ENCODE measurements around the gene TMCO5A. TPM values are rescaled to one million over a fixed set of nuclear protein-coding genes. Genes with fewer than 3 reads are reported as not detected.

The TMCO5A gene
- total RNA-seq, 1 donor from 2014 or later, result not detected

DNA sequence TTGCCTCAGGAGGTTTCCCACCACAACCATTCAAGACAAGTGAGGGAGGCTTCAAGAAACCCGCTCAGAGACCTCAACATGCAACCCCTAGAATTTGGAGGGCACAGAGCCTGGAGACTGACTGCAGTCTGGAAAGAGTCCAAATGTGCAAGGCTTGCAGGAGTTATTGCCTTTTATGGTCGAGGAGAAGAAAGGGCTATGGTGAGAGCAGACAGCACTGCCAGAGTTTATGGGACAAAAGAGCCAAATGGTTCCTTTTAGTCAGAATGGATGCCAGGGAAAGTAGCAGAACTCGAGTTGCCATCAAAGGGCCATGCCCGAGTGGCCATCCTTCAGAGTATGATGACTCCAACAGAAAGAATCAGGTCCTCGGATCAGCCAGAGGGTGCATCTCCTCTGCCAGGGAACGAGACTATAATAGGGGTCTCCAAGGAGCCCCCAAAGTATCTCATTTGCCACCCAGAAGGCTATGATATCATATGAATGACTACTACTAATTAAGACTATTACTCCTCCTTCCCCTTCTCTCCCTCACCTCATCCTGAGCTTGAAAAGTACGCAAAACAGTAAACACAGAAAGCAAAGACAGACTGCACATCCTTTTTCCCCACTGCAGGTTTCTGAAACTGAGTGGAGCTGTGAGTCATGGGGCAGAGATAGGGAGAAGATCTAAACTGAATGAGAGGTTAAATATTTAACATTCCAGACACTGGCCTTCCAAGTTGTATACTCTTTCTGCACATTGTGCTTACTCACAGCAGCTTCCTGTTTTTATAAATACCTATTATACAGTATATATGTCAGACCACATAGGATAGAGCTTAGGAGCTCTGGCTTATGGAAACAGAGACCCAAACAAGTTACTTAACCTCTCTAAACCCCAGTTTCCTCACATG is 33.9 kb upstream of the TMCO5A start:
- Histone ChIP-seq H3K4me3 (no peak overlapping the region), H3K9me3 (no peaks in the 10 kb centered on the region), H3K27ac (no peak overlapping the region), H3K36me3 (no peaks in the 10 kb centered on the region), H3K4me1 (no peaks in the 10 kb centered on the region), H3K27me3 (no peaks in the 10 kb centered on the region)
- DNase-seq (ENCODE audit: low spot score in 2 of 2), result no peak
- intact Hi-C loops (cut with DNase I), result no loop called here
- TF ChIP-seq, protein P1, sequence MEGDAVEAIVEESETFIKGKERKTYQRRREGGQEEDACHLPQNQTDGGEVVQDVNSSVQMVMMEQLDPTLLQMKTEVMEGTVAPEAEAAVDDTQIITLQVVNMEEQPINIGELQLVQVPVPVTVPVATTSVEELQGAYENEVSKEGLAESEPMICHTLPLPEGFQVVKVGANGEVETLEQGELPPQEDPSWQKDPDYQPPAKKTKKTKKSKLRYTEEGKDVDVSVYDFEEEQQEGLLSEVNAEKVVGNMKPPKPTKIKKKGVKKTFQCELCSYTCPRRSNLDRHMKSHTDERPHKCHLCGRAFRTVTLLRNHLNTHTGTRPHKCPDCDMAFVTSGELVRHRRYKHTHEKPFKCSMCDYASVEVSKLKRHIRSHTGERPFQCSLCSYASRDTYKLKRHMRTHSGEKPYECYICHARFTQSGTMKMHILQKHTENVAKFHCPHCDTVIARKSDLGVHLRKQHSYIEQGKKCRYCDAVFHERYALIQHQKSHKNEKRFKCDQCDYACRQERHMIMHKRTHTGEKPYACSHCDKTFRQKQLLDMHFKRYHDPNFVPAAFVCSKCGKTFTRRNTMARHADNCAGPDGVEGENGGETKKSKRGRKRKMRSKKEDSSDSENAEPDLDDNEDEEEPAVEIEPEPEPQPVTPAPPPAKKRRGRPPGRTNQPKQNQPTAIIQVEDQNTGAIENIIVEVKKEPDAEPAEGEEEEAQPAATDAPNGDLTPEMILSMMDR (IDR thresholded peaks at IDR 0.05), result no peak

DNA sequence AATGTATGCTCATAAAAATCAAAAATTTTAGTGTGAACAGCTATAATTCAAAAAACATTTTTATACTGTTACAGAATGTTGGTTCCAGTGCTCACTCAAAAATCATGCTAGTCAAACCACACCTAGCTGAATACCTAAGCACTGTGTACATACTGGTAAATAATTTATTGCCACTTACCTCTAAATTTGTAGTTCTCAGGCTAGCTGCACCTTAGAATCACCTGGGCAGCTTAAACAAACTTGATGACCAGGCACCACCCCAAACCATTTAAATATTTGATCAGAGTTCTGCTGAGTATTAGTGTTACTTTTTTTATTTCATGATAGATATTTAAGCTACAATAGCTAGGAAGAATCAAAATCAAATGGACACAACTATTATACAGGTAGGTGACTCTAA is 32.3 kb upstream of the TMCO5A start:
- no peaks in the 10 kb centered on the region for H3K36me3 ChIP-seq
- no peak for DNase-seq (ENCODE audit: low spot score in 2 of 2)
- TF ChIP-seq, protein P1 (IDR thresholded peaks at IDR 0.05), result no peak
- no peaks in the 10 kb centered on the region for H3K9me3 ChIP-seq
- no peaks in the 10 kb centered on the region for H3K4me1 ChIP-seq
- H3K4me3 ChIP-seq, result no peak overlapping the region
- H3K27me3 ChIP-seq, result no peaks in the 10 kb centered on the region
- H3K27ac ChIP-seq, result no peak overlapping the region
- intact Hi-C loops (cut with DNase I), result no loop called here

DNA sequence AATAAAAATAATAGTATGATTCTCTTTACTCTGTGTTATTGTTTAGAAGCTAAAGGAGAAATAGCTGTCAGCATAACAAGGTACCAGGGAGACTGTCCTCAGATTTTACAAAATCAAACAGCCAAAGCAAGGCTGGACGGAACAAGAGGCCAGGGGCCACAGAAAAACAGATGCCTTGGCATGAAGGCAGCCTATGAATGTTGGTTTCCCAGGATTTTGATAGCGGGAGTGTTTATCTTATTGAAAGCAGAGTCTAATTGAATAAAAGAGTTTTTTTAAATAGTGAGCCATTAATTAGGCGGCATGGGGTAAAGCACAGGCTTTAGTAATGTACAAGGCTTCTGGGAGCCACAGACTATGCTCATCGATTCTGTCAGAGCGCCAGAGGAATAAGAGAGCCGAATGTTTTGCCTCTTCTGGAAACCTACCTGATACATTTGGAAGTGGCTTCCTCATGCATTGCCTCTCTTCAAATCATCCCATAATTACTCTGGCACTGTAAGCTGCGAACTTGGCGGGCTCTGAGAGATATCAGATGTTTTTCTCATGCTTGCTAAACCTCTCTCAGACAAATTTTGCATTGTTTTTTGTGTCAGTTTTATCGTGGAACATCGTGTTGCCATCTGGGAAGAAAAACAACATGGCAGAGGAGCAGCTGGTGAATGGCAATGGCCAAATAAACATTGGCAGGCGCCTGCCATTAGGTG is 30.4 kb upstream of the TMCO5A start:
- Histone ChIP-seq H3K36me3 (no peaks in the 10 kb centered on the region), H3K9me3 (no peaks in the 10 kb centered on the region), H3K4me1 (no peaks in the 10 kb centered on the region), H3K27ac (no peak overlapping the region), H3K27me3 (no peaks in the 10 kb centered on the region), H3K4me3 (no peak overlapping the region)
- TF ChIP-seq, protein P1 (IDR thresholded peaks at IDR 0.05), result no peak
- intact Hi-C loops (cut with DNase I), result no loop called here
- no peak for DNase-seq (ENCODE audit: low spot score in 2 of 2)

DNA sequence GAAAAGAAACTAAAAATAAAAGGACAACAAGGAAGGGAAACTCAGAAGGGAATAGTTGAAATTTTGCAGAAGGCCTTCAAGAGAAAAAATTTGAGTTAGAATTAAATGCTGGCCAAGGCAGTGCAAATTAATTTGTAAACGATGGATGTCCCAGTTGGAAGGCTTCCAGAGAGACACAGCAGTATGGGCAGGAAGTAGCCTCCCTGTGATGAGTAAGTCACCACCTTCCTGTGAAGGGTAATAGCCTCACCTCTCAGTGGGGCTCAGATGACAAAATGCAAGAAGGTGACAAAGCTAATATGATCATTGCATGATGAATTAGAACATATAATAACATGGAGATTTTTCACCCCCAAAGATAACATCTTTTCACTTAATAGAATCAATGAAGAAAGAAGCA is 27.3 kb upstream of the TMCO5A start:
- intact Hi-C loops (cut with DNase I), result no loop called here
- no peak overlapping the region for H3K27ac ChIP-seq
- no peaks in the 10 kb centered on the region for H3K4me1 ChIP-seq
- H3K9me3 ChIP-seq, result no peaks in the 10 kb centered on the region
- DNase-seq (ENCODE audit: low spot score in 2 of 2), result no peak
- H3K27me3 ChIP-seq, result no peaks in the 10 kb centered on the region
- TF ChIP-seq, protein P1 (IDR thresholded peaks at IDR 0.05), result no peak
- no peaks in the 10 kb centered on the region for H3K36me3 ChIP-seq
- H3K4me3 ChIP-seq, result no peak overlapping the region

DNA sequence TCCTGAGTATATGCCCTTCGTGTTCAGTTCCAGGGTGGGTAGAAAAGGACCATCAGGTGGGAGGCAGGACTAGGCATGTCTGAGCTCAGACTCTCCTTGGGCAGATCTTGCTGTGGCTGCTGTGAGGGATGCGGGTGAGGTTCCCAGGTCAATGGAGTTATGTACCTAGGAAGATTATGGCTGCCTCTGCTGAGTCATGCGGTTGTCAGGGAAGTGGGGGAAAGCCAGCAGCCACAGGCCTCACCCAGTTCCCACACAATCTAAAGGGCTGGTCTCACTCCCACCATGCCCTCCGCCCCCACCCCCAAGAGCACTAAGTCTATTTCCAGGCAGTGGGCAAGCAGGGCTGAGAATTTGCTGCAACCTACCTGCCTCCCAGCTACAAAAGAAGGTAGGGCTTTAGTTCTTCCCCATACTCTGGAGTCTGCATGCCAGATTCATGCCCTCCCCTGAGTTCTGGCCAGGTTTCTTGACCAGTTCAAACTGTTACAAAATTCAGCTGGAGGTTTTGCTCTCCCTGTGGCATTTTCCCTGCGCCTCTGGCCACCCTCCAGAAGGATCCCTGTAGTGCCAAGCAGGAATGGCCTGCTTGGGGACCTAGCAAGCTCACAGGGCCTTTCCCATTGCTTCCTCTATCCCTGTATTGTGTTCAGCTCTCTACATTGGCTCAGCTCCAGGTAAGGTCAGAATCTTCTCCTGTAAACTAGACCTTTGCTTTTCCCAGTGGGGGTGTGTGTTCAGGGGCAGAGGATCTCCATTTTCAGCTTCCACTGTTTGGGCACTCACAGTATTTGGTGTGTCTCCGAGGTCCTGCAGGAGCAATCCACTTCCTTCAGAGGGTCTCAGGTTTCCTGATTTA is 12.7 kb upstream of the TMCO5A start:
- Histone ChIP-seq H3K27ac (no peak overlapping the region), H3K9me3 (no peaks in the 10 kb centered on the region), H3K4me3 (no peak overlapping the region), H3K4me1 (no peaks in the 10 kb centered on the region), H3K36me3 (no peaks in the 10 kb centered on the region), H3K27me3 (no peaks in the 10 kb centered on the region)
- no peak for DNase-seq (ENCODE audit: low spot score in 2 of 2)
- intact Hi-C loops (cut with DNase I), result no loop called here
- TF ChIP-seq, protein P1 (IDR thresholded peaks at IDR 0.05), result no peak

All from ascending aorta (tissue), 2 donors.